Skeletal muscle cell (primary cell): ENCODE data around the gene CES1.
"Not testable (repeated sequence)": the region's sequence is repeated elsewhere in the genome, so short reads cannot be mapped to it uniquely, and the experiment has no call there.

Experiments used
- DNase-seq: peaks from one replicate; pipeline ENCODE4 v3.0.0-alpha.2; 2010; ENCODE audit warnings: low read depth
- H3K4me3 ChIP-seq: 2 replicates; pipeline ENCODE4 v1.5.1; 2011; ENCODE audit warnings: low read depth, mild to moderate bottlenecking, control low read depth, low read length, moderate library complexity

Gene CES1

DNA sequence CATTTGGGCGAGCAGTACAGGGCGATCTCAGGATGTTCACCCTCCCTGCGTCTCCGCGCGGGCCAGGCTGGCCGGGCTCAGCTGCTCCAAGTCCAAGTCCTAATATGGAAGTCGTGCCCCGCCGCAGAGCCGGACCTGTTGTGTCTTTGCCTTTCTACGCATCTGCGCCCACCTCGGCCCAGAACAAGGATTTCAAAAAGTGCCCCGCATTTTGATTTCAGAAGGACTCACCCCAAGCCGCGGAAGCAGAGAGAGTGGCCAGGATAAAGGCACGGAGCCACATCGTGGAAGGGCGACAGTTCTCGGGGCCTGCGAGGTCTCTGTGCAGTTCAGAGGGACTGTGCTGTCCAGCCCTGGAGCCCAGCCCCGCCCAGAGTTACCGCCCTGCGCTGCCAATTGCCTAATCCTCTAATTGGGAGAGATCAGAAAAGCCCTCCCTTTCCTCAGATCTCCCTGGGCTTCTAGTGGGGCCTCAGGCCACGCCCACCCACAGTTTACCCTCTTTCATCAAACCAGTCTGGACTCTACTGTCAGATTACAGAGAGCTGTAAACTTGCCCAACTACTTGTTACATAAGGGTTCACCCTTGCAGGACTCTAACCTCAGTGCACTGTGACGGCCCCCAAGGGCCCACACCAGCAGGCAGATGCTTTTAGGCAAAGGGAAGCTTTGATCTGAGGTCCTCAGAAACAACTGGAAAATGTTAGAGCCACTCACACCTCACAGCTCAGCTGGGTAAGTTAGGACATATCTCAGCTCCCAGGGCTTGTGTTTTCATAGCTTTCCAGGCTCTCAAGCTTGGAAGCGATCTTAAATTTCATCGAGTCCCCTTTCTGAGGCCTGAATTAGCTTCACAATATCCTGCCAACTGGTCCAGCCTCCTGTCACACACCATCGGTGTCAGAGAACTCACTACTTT is at the start of gene CES1:
Gene CES1, minus strand, starts transcription at position 324 of the 919 bp plus-strand sequence. Its CDS starts 41 bp downstream, at position 283.
- H3K4me3 ChIP-seq, result no peak within 1 kb of the TSS
- no peak for DNase-seq

DNA sequence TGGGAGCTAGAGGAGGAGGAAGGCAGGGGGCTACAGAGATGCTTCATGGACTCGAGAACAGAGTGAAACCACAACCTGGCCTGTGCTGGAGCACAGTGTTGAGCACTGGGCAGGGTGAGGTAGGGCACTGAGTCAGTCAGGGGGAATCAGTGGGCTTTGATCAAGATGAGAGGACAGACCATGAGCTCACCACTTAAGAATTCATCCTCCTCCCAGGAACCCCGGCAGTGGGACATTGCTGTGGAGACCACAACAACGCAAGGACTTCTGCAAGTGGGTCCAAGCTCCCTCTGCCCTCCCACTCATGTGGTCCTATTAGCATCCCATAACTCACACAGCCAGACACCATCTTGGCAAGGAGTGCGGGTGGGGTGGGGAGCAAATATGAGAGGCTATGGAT is 44.0 kb upstream of the CES1 start:
- no peak for DNase-seq
- H3K4me3 ChIP-seq, result no peak overlapping the region

DNA sequence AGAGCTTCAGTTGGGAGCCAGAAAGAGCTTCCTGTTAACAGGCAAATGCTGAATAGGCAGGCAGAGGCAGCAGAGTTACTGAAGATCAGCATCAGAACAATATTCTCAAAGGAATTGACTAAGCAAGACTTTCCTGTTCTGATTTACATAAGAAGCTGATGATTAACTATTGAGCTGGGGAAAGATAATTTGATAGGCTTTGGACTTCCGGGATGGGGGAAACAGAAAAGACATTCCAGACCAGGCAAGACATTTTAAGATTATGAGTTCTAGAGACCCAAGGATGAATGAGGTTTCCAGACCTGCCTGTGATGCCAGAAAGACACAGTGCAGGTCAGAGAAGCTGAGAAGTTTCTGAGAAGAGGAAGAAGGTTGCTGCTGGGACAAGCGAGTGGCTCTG is 42.4 kb upstream of the CES1 start, which contains the start of gene CES5A:
Gene CES5A, minus strand, starts transcription at position 101 of the 400 bp plus-strand sequence. CDS start 152 bp downstream, outside the sequence.
- no peak for DNase-seq
- H3K4me3 ChIP-seq, result no peak within 1 kb of the TSS

DNA sequence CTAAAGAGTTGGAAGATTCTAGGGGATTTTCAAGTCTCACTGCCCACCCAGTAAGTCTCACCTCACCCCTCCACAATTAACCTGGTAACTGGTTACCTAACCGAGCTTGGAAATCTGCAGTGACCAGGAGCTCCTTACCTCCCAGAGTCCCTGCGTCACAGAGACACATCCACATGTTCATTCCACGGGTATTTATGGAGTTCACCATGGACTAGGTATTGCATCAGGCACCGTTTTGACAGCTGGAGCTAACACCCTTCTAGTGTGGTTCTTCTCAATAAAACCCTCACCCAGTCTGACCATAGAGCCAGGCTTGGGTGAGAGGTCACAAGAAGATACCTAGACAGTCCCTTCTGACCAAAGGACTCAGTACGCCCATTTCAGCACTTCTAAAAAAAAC is 40.2 kb upstream of the CES1 start:
- H3K4me3 ChIP-seq, result no peak overlapping the region
- DNase-seq, result no peak

DNA sequence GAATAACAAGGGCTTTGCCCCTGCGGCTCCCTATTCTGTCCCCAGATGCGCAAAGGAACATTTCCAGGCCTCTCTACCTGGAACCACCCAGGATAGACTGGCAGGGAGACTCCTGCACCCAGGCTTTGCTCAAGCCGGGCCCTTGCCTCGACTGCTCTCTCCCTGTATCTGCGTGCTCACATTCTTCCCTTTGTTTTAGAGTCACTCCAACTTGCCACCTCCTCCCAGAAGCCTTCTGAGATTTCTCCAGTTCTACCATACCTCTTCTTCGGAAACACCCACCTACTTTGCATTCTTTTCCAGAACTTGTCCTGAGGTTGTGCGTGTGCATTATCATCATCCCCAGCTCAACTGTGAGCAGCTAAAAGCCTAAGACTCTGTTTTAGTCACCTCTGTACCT is 39.2 kb upstream of the CES1 start:
- no peak for DNase-seq
- H3K4me3 ChIP-seq, result no peak overlapping the region

DNA sequence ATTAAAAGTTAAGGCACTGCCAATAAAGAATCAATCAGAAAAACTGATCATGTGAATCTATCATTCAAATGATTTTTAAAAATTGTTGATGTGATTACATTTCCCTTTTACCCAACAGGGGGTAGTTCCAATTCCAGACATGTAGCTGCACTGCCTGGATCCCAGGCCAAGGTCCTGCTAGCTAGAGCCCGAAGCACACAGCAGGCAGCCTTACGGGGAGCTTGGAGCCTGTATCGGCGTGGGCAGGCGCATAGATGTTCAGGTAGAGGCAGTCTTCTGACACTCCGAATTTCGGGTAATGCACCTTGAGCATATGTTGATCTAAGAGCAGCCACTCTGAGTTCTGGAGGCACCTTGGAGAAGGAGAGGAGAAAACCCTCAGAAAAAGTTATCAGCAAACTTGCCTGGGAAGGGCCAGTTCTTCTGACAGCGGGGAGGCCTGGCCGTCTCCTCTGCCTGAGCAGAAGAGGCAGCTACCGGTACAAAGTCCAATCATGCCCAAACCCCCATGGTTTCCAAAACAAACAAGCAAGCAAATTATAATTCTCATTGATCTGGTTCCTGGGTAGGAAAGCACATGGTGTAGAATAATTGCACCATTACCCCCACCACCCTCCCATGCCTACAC is 38.6 kb upstream of the CES1 start:
- H3K4me3 ChIP-seq, result no peak overlapping the region

DNA sequence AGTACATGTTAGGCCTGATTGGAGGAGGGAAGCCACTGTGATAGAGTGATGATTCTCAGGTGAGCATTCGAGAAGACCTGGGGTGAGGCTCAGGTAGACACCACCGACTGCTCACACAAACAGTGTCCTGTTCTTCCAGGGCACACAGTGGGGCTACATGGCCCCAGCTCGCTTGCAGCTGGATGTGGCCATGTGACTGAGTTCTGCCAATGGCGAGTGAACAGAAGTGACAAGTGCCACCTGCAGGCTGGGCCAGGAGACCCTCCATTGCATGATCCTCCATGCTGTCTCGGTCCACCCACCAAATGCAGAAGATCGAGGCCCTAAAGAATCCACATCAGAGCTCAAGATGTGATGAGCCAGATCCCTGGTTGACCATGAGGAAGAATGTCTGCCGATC is 36.1 kb upstream of the CES1 start:
- no peak overlapping the region for H3K4me3 ChIP-seq
- no peak for DNase-seq

More for the DNA sequence above, 38.6 kb upstream of the CES1 start:
- DNase-seq, result no peak

DNA sequence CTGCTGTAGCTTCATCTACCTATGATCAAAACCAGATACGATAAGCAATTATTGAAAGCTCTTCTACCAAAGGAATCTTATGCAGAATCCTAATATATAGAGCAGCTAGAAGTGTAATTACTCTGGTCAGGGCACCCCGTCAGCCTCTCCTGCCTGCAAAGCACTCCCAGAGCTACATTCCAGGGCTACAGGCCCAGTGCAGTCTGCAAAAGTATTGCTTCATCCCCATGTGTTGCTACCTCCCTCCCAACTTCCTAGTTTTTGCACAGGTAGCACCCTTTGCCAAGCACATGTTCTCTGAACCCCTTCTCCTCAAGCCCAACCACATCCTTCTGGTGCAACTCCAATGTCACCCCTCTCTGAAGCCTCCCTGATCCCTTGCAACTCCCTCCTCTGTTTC is 35.2 kb upstream of the CES1 start:
- DNase-seq, result no peak

DNA sequence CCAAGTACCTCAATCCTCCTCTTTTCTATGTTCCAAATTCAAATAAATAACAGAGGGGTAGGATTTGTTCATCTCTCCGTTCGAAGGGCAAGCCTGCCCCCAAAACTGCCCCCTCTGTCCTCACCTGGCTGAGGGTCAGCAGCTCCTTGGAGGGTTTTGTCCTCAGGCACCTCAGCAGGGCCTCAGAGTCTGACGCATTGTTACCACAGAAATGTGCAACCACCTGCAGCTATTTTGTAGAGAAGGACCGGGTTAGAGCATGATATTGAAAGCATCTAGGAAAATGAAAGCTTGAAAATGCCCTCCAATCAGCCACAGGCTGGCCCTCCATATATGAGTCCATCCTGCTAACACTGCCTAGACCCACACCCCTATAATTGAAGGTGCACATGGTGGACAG is 28.4 kb upstream of the CES1 start:
- no peak for DNase-seq
- H3K4me3 ChIP-seq, result no peak overlapping the region

More for the DNA sequence above, 35.2 kb upstream of the CES1 start:
- no peak overlapping the region for H3K4me3 ChIP-seq

DNA sequence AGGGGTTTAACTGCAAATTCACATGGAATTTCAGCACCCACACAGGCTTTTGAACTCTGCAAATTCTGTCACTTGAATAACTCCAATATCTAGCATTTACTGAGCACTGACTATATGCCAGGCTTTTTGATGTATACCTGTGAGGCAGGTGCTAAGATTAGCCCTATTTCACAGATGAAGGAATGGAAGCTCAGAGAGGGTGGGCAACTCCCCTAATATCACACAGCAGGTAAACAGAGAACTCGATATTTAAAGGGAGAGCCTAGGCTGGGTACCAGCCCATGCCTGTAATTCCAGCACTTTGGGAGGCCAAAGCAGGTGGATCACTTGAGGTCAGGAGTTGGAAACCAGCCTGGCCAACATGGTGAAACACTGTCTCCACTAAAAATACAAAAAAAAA is 24.8 kb upstream of the CES1 start:
- H3K4me3 ChIP-seq, DNase-seq: not testable (repeated sequence)

DNA sequence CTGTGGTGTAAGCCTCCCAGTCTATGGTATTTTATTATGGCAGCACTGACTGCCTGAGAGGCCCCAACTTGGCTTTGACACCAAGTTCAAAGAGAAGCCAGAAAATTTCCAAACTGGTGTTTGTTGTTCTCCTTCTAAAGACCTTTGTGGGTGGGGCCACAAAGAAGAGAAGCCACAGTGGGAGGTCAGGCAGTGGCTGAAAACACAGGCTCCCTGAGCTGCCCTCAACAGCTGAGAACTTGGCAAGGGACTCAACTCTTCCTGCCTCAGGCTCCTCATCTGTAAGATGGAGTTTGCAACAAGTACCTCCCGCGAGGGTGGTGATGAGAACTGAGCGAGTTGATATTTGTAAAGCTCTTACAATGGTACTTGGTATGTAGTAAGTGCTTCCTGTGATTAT is 24.1 kb upstream of the CES1 start:
- no peak for DNase-seq
- no peak overlapping the region for H3K4me3 ChIP-seq

DNA sequence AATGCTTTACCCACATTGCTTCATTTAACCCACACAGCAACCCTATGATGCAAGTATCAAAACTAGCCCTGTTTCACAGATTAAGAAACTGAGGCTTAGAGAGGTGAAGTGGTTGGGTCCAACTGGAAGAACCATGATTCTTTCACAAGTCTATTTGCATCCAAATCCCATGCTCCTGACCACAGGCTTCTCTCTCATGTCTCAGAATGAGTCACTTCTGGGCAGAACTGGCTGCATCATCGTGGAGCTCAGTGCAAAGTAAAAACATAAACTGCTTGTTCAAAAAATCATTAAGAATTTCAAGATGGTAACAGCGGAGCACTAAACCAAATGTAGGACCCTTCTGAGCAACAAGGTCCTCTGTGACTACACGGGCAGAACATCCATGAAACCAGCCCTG is 20.2 kb upstream of the CES1 start:
- no peak for DNase-seq
- no peak overlapping the region for H3K4me3 ChIP-seq

DNA sequence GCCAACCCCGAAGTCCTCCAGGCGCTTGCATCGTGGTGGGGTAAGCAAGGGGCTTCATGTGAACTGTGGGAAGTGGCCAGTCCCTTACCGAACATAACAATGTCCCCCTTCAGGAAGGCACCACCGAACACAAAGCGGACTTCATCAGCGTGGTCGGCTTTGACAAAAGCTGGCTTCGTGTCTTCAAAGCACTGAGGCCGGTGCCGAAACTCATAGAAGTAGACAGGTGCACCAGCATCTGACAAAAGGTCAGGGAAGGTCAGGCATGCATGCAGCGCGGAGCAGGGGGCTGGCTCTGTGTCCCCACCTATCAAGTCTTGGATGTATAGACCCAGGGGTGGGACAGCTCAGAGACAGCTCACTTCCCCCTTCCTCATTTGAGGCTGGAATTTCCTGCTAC is 16.6 kb upstream of the CES1 start:
- no peak overlapping the region for H3K4me3 ChIP-seq
- no peak for DNase-seq

DNA sequence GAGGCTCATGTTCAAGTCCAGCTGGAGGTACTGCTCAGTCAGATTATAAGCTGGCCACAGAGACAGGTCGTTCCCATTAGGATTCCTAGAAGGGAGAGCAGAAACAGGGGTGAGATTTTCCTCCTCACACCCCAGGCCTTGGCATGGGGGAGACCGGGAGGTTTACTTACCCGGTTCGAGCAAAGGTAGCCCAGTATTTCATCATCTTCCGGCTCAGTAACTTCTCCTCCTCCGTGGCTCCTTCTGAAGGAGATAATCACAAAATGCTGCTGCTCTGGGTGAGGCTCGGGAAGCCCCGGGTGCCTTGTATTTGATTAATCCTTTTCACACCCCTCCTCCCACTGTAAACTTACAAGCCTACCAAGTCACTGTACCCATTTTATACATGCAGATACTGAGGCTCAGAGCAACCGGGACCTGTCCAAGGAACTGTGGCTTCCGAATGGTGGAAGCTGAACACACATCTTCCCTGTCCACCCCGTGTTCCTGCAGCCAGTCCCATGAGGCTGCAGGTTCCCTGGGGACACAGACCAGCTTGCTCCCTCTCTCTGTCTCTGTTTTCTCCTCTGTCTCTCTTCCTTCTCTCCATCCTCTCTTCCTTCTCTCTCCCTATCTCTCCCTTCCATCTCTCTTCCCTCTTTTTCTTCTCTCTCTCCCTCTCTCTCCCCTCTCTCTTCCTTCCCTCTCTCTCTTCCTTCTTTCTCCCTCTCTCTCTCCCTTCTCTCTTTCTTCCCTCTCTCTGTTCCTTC is 13.9 kb upstream of the CES1 start:
- H3K4me3 ChIP-seq, result no peak overlapping the region
- DNase-seq, result no peak

DNA sequence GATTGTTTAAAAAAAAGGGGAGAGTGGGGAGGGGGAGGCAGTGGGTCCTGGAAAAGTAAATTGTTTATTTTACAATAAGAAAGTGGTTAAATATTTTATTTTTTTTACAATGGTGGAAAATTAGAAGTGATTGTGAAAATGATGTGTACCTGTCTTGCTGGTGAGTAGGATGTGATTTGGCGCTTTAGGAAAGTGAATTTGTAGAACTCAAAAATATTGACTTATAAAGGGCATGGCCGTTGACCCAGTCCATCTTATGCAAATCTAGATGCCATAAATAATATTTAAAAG is 10.2 kb upstream of the CES1 start:
- H3K4me3 ChIP-seq, result no peak overlapping the region
- no peak for DNase-seq

DNA sequence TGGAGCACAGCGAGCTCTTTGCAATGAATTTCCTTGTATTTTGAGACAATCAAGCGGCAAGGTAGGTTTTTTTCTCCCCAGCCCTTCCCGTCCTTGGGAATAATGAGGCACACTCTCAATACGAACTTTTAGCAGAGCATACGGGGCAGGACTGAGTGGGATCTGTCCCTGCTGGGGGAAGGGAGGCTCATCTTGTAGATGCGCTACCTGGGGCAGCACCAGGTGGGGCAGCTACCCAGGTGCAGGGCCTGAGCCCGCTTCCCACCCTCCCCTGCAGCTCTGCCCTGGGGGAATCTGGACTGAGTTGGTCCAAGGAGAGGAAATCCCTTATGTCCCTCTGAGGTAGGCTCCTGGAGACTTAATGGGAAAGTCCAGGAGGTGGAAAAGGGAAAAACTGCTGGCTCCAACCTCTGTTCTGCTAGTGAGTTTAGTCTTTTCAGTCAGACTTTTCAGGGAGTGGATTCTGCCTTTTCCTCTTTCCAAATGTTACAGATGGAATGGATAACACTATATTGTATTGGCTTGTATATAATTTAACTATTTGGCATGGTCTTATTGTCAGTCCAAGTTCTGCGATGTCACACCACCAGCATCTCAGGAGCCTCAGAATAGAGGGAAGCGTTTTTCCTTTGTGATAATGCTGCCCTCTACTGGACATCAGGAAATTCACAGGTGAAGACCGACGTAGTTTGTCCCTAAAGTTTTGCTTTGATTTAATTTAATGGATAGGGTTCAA is 9.6 kb upstream of the CES1 start:
- DNase-seq, result no peak
- H3K4me3 ChIP-seq, result no peak overlapping the region

DNA sequence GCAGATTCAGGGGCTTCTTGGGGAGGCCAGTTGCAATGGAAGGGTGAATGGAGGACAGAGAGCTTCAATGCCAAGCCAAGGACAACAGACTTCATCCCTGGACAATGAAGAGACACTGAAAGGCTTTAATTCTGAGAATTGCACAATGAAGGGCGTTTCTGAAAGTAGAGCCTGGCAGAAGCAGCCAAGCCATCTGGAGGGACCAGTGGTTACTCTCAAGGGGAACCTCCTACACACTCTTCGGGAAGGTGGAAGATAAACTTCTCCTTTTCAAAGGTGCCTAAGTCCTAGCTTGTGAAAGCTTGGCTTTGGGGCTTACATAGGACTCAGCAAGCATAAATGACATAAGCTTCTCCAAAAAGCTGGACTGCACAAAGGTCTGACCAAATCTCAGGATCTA is 6.2 kb upstream of the CES1 start:
- H3K4me3 ChIP-seq, result no peak overlapping the region
- no peak for DNase-seq

DNA sequence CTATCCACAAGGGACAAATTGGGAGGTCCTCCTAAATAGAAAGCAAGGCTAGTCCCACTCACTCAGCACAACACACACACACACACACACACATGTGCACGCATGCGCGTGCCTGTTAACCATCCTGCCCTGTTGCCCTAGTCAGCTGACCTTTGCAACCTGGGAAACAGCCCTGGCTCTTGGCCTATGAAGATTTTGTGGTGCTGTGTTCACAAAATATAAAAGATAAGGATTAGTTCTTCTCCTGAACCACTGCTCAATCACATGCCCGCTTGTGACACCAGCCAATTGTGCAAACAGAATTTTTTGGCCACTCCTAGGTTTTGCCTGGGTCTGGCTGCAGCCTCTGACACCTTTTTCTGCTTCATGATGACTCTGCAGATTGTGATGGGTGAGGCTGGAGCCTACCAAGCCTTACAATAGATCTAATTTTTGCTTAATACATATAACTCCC is 3.3 kb upstream of the CES1 start:
- no peak for DNase-seq
- H3K4me3 ChIP-seq, result no peak overlapping the region

DNA sequence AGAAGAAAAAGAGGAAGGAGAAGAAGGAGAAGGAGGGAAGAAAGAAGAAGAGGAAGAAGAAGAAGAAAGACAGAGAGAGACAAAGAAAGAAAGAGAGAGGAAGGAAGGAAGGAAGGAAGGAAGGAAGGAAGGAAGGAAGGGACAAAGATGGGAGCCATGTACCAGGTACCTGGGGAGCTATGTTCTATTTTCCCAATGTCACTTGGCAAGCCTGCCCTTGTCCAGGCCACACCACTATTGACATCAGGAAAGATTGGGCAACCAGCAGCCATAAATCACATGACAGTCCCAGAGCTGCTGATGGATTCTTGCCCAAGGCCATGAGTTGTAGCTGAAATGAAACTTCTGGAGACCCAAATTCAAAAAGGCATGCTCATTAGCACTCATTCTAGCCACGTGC is 2.7 kb upstream of the CES1 start:
- no peak for DNase-seq
- H3K4me3 ChIP-seq, result no peak overlapping the region

DNA sequence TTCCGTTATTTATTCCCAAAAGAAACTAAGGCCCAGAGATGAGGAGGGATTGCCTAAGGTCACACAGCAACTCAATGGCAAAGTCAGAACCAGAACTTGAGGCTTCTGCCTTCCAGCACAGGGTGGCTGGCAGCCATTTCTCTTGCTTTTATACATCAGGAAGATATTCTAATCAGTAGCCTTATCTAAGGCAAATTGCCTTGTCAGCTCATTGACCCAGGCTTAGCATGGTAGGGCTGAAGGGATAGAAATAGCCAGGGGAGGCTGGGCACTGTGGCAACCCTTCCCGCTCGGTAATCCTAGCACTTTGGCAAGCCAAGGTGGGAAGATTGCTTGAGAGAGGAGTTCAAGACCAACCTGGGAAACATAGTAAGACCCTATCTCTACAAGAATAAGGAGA is 2.3 kb upstream of the CES1 start:
- not testable (repeated sequence) for H3K4me3 ChIP-seq, DNase-seq
